SK-N-SH (cell line): Measurements from ENCODE around the gene TIMD4. TPM values are rescaled to one million over a fixed set of nuclear protein-coding genes. Genes with fewer than 3 reads are reported as not detected.

Source experiments
- polyA plus RNA-seq, 3 experiments: library from polyadenylated mRNA; depleted of rRNA; stranded (reverse); fragments of >200 nt; gene quantifications; 2 replicates each; pipeline ENCODE4 v1.2.3, GENCODE V29; 2012

The TIMD4 gene
- polyA plus RNA-seq, 1 of the 3 experiments (the other 2 are of a cell fraction) = not detected

Other genes with a start within 250 kb of the TIMD4 start
- not detected in 2 replicates for gene PPP1R2B, start 112.9 kb downstream of the TIMD4 start, polyA plus RNA-seq (2012; rRNA removed)
- gene HAVCR1, start 95.9 kb upstream of the TIMD4 start, polyA plus RNA-seq (2012; rRNA removed) = not detected in 2 replicates
- gene HAVCR2, start 145.8 kb upstream of the TIMD4 start, polyA plus RNA-seq (2012; rRNA removed) = 0.12 and 0.18 TPM in 2 replicates
- 5.3 and 8.1 TPM in 2 replicates for gene MED7, start 179.6 kb upstream of the TIMD4 start, polyA plus RNA-seq (2012; rRNA removed)
- gene GARIN3, start 203.0 kb upstream of the TIMD4 start, polyA plus RNA-seq (2012; rRNA removed) = not detected in 2 replicates
- not detected in 2 replicates for gene ITK, start 217.6 kb upstream of the TIMD4 start, polyA plus RNA-seq (2012; rRNA removed)